ENCODE results near the gene MKNK1.

The MKNK1 gene

DNA sequence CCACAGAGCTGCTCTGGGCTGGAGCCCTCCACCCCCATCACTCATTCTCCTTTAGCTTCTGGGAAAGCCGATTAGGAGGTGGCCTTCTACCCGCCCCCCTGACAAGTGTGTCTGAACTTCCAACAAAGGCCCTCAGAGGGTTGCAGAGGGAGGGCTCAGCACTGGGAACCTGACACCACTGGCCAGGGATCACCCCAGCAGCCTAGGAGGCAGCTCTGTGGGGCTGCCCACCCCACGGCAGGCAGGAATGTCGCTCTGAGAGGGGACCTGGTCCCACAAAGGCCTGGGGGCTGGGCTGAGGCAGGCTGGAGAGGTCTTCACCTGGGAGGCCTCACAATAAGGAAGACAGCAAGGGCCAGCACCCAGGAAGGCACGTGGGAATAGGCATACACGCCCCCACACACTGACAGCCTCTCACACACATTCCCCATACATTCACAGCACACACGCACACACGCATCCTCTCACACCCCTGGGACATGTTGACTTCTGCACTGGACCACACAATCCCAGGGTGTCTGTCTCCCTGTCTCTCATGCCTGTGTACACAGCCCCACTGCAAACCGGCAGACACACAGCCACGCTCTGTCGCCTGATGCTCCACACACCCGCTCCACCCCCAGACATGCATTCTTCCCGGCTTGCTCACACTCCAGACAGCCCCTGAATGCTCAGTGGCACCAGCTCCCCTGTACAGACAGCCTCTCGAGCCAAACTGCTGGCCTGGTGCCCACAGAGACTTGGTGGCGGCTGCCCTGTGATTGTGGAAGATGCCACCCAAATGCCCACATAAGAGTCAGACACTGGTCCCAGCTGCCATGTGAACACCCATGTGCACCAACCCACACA, 83.8 kb downstream of the MKNK1 start:
- no peak for DNase-seq

DNA sequence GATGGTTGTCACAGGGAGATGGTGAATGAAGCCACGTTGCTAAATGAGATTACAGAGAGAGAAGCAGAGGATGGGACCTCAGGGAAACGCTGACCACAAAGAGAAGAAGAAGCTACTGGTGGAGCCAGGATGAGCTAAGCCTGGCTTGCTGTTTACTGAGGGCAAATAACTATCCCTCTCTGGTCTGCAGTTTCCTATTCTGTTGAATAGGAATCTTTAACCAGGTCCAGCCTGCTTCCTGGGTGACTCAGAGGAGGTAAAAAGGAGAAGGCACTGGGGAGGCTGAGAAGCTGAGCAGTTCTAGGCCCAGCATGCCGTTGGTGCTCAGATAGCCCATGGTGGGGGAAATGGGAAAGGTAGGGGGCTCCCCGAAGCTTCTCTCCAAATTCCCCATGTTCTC, 84.9 kb downstream of the MKNK1 start:
- no peak for DNase-seq

DNA sequence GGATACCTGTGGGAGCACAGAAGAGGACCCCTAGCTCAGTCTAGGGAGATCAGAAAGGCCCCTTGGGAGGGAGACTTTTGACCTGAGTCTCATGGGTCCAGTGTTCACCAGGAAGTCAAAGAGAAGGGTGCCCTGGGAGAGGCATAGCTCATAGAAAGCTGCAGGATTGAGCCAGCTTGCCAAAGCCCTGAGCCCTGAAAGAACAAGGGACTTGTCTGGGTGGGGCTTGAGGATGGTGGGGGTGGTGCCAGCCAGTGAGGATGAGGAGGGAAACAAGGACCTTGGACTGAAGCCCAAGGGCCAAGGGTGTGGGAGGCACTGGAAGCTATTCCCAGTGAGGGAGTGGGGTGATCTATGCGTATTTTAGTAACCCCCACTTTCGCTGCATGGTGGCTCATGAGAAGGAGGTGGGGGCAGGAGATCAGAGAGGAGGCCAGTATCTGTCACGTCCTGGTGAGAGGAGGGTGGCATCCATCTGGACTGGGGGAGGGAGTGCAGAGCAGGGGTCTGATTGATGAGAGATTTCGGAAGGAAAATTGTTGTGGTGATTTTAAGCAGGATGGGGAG, 86.1 kb downstream of the MKNK1 start:
- DNase-seq: no peak

GRCh38 chr1:46517010-46517600, 87.0 kb downstream of the MKNK1 start:
- no peak for DNase-seq

- no peak for DNase-seq
Measured at GRCh38 chr1:46516200-46516950, 87.7 kb downstream of the MKNK1 start.

DNA sequence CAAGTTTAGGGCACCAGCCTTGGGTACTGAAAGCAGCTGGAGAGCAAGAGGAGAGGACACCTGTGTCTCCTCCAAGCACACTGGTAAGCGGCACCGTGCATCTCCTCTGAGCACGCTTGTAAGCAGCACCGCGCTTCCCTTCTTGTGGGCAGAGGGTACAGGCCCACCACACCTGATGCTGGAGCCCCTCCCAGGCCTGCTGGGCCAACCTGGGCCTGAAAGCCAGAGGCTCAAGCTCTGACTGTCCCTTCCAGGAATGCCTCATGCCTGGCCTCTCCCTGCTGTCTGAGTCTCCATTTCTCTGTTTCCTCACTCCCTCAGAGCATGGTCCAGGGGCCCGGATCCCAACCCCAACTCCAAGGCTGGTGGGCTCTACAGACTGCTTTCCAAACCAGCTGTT, 88.5 kb downstream of the MKNK1 start:
- DNase-seq: no peak

GRCh38 chr1:46513536-46513935, 90.5 kb downstream of the MKNK1 start:
- DNase-seq: no peak

DNA sequence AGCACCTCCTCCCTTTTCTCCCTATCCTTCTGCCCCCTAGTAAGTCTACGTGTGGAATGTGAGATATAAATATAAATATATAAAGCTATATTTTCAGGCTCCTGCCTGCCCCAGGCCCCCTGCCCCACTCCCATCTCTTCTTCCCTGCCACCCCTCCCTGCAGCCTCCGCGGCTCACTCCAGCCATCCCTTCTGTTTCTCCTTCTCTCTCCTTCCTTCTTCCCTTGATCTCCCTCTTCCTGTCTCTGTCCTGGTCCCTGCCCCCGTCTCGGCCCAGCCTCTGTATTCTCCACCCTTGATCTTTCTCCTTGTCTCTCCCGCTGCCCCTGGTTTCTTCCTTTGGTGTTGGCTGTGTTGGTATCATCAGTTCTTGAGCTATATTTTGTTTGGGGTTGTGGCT, 91.3 kb downstream of the MKNK1 start:
- no peak for DNase-seq

DNA sequence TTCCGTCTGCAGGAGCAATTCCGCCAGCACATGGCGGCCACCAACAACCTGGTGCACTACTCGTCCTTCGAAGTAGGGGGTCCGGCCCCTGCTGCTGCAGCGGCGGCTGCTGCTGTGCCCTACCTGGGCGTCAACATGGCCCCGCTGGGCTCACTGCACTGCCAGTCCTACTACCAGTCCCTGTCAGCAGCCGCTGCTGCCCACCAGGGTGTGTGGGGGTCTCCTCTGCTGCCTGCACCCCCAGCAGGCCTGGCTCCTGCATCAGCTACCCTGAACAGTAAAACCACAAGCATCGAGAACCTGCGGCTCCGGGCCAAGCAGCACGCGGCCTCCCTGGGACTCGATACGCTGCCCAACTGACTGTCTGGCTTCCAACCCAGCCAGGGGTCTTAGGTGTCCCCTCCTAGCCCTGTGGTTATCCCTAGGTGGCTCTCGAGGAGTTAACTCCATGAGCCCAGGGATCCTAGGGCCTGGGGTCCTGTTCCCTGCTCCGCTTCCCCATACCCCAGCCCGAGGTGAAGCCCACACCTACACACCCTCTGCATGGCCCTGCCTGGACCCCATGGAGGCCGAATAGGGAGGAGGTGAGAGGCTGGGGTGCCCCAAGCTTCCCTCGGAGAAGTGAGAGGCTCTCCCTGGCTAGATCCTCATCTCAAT, 91.8 kb downstream of the MKNK1 start:
- DNase-seq: no peak

DNA sequence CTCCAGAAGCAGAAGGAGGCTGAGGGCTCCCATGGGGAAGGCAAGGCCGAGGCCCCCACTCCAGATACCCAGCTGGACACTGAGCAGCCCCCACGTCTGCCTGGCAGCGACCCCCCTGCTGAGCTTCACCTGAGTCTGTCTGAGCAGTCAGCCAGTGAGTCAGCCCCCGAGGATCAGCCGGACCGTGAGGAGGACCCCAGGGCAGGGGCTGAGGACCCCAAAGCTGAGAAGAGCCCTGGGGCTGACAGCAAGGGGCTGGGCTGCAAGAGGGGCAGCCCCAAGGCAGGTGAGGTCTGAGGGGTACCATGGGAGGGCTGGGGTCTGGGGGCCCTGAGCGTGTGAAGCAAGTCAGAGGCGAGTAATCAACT, 93.1 kb downstream of the MKNK1 start:
- no peak for DNase-seq

DNA sequence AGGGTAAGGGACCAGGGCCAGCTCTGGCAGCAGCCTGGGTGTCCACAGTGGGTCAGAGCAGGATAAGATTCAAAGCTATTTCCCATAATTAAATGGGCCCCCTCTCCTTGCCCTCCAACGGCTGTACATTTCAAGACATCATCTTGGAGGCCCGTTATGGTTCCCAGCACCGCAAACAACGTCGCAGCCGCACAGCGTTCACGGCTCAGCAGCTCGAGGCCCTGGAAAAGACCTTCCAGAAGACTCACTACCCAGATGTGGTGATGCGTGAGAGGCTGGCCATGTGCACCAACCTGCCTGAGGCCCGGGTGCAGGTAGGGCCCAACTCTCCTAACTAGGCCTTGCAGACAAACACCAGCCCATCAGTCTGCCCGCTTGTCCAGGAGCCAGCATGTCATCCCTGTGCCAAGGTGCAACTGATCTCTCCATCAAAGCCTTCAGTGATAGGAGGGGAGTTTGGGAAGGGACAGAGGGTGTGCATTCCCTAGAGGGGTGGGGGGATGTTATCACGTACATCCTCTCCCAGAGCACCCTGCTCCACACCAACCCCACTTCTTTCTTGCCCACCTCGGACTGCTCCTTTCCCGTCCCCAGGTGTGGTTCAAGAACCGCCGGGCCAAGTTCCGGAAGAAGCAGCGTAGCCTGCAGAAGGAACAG, 93.6 kb downstream of the MKNK1 start:
- DNase-seq: no peak

- DNase-seq: no peak
Measured at GRCh38 chr1:46508757-46509156, 95.3 kb downstream of the MKNK1 start.
